GF-D8 (cell line): Measurements from ENCODE around the gene PSMB10.
"Not testable (repeated sequence)": the region's sequence is repeated elsewhere in the genome, so short reads cannot be mapped to it uniquely, and the experiment has no call there.

Experiments used
- DNase-seq: peaks from one replicate; lab custom pipeline; 2025; lab: John Stamatoyannopoulos, UW

The PSMB10 gene

GRCh38 chr16:67936124-67936879 is at the start of gene PSMB10:
TSS of gene PSMB10 (minus strand) at chr16:67936850. CDS start at chr16:67936749, 101 bp downstream.
- peak; percentile 23 for DNase-seq

GRCh38 chr16:67982011-67982696 is 45.5 kb upstream of the PSMB10 start:
- no peak for DNase-seq

GRCh38 chr16:67979955-67980678 is 43.5 kb upstream of the PSMB10 start, which contains the start of gene DPEP3:
TSS of gene DPEP3 (minus strand) at chr16:67980499. CDS start at chr16:67980380, 119 bp downstream.
- no peak for DNase-seq

GRCh38 chr16:67977469-67978227 is 41.0 kb upstream of the PSMB10 start:
- DNase-seq: no peak

- DNase-seq: no peak
Measured at GRCh38 chr16:67977005-67977404, 40.4 kb upstream of the PSMB10 start.

- no peak for DNase-seq
Measured at GRCh38 chr16:67976205-67976604, 39.6 kb upstream of the PSMB10 start.

GRCh38 chr16:67975321-67976105 is 38.9 kb upstream of the PSMB10 start:
- DNase-seq: no peak

GRCh38 chr16:67972285-67972684 is 35.6 kb upstream of the PSMB10 start:
- DNase-seq: not testable (repeated sequence)

GRCh38 chr16:67971111-67971510 is 34.5 kb upstream of the PSMB10 start:
- no peak for DNase-seq

- DNase-seq: no peak
Measured at GRCh38 chr16:67969254-67970039, 32.8 kb upstream of the PSMB10 start.

GRCh38 chr16:67968400-67969253 is 32.0 kb upstream of the PSMB10 start, which contains the start of gene SLC12A4:
TSS of gene SLC12A4 (minus strand) at chr16:67968637. CDS start at chr16:67968553, 84 bp downstream.
- DNase-seq: no peak

- DNase-seq: no peak
Measured at GRCh38 chr16:67967958-67968399, 31.3 kb upstream of the PSMB10 start.

- no peak for DNase-seq
Measured at GRCh38 chr16:67967183-67967957, 30.7 kb upstream of the PSMB10 start.

GRCh38 chr16:67966549-67967182 is 30.0 kb upstream of the PSMB10 start:
- no peak for DNase-seq

- no peak for DNase-seq
Measured at GRCh38 chr16:67965668-67966548, 29.3 kb upstream of the PSMB10 start.

GRCh38 chr16:67964477-67965131 is 28.0 kb upstream of the PSMB10 start:
- no peak for DNase-seq
